ENCODE results near the gene MARCHF5.
"Not testable (repeated sequence)": the region's sequence is repeated elsewhere in the genome, so short reads cannot be mapped to it uniquely, and the experiment has no call there.

Gene MARCHF5

GRCh38 chr10:92305133-92306072, 14.4 kb downstream of the MARCHF5 start:
- DNase-seq, result no peak

- no peak for DNase-seq
These were observed 18.3 kb downstream of the MARCHF5 start for GRCh38 chr10:92309272-92309671.

- no peak for DNase-seq
These were observed 22.8 kb downstream of the MARCHF5 start for GRCh38 chr10:92313750-92314149.

GRCh38 chr10:92316610-92317009, 25.6 kb downstream of the MARCHF5 start:
- DNase-seq, result no peak

- DNase-seq, result no peak
These were observed 32.1 kb downstream of the MARCHF5 start for GRCh38 chr10:92323079-92323478.

- DNase-seq, result no peak
These were observed 36.8 kb downstream of the MARCHF5 start for GRCh38 chr10:92327445-92328433.

GRCh38 chr10:92328993-92329392, 38.0 kb downstream of the MARCHF5 start:
- no peak for DNase-seq

DNA sequence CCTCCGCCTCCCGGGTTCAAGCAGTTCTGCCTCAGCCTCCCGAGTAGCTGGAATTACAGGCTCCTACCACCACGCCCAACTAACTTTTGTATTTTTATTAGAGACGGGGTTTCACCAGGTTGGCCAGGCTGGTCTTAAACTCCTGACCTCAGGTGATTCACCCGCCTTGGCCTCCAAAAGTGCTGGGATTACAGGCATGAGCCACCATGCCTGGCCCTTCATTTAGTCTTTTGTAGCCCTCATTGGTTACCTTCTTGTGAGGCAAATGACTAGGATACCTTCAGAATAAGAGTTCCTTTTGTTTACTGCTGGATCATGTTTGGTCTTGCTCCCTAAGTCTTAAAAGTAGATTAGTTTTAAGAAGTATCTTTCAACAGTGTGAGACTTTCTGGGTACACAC, 39.0 kb downstream of the MARCHF5 start:
- not testable (repeated sequence) for DNase-seq

DNA sequence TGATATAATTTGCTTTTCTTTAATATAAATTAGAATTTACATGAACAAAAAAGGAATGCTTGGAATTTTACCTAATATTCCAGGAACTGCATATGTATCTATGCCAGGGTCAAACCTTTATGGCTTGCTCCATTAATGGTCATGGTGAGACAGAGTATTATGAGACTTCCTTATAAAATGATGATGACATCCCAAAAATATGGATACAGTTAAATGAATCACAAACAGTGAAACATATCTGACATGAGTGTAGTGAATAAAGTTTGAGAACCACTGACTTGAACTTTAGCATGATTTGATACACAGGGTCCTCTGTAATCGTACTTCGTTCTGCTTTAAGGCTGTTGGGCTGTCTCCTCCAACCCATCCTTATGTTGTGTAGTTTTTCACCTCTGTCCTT, 51.8 kb downstream of the MARCHF5 start:
- DNase-seq, result no peak

DNA sequence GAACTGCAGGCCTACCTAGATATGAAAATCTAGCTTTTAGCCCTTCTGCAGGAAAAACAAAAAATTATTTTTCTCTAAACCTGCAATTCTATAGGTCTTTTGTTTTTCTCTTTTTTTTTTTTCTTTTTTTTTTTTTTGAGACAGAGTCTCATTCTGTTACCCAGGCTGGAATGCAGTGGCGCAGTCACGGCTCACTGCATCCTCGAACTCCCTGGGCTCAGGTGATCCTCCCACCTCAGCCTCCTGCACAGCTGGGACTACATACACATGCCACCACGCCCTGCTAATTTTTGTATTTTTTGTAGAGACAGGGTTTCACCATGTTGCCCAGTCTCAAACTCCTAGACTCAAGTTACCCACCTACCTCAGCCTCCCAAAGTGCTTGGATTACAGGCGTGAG, 54.6 kb downstream of the MARCHF5 start:
- DNase-seq, result not testable (repeated sequence)

DNA sequence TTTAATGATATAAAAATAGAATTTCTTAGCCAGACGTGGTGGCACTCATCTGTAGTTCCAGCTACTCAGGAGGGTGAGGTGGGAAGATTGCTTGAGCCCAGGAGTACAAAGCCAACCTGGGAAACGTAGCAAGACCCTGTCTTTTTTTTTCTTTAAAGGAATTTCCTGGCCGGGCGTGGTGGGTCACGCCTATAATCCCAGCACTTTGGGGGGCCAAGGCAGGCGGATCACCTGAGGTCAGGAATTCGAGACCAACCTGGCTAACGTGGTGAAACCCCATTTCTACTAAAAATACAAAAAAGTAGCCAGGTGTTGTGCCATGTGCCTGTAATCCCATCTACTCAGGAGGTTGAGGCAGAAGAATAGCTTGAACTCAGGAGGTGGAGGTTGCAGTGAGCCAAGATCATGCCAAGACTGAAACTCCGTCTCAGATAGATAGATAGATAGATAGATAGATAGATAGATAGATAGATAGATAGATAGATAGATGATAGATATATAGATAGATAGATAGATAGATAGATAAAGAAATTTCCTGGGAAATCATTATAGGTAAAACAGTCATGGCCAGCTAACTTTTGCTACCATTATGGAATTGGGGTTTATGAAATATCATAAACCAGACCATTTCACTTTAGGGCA, 56.2 kb downstream of the MARCHF5 start:
- not testable (repeated sequence) for DNase-seq

DNA sequence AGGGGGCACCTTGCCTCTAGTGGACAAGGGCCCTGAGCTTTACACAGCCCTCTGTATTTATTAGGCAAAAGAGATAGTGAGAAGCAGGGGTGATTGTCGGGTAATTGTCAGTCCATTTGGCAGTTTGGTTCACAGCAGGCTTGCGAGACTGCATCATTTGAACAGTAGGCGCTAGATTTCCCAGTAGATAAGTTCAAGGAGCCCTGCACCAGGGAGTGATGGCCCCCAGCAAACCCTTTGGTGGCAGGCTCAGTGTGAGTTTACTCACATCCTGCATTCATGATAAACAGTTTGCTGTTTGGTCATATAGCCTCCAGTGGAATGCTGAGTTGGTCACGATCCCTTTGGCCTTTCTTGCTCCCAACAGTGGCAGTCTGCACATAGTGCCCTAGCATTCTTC, 59.4 kb downstream of the MARCHF5 start:
- no peak for DNase-seq

- DNase-seq, result no peak
These were observed 63.6 kb downstream of the MARCHF5 start for GRCh38 chr10:92354587-92354986.

- no peak for DNase-seq
These were observed 65.1 kb downstream of the MARCHF5 start for GRCh38 chr10:92356041-92356440.

GRCh38 chr10:92363498-92363897, 72.5 kb downstream of the MARCHF5 start:
- DNase-seq, result no peak

DNA sequence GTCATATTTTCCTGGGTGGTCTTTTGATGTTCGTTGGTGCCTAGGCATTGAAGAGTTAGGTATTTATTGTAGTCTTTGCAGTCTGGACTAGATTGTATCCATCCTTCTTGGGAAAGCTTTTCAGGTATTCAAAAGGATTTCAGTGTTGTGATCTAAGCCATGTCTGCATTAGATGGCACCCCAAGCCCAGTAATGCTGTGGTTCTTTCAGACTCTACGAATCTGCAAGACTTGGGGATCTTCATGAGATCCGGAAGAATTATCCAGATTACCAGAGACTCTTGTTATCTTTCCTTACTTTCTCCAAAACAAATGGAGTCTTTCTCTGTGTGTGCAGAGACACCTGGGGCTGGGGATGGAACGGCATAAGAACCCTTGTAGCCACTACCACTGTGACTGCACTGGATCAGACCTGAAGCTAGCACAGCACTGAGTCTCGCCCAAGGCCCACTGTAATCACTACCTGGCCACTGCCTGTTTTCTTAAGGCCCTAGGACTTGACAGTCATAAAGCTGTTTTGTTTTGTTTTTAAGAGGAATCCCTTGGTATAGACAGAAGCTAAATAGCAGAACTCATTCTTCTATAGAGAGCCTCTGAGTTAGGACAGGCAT, 75.5 kb downstream of the MARCHF5 start:
- no peak for DNase-seq

GRCh38 chr10:92377962-92378361, 87.0 kb downstream of the MARCHF5 start:
- DNase-seq, result no peak

DNA sequence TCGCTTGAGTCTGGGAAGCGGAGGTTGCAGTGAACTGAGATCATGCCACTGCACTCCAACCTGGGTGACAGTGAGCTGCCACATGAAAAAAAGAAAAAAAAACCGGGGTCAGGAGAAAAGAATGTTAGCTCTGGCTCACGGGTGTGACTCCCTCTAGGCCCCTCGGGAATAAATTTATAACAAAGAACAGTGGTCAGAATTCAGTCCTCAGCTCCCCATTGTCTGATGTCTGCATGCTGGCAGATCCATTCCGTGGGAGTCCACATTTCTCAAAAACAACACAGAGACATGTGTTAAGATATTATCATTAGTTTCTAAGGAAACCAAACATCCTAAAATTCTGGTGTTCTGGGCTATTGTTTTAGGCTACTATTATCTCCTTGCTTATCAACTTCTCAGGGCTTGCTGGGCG, 90.6 kb downstream of the MARCHF5 start:
- no peak for DNase-seq

- DNase-seq, result no peak
These were observed 91.7 kb downstream of the MARCHF5 start for GRCh38 chr10:92382631-92383030.

GRCh38 chr10:92384741-92385140, 93.8 kb downstream of the MARCHF5 start:
- no peak for DNase-seq

GRCh38 chr10:92385831-92386230, 94.9 kb downstream of the MARCHF5 start:
- no peak for DNase-seq

DNA sequence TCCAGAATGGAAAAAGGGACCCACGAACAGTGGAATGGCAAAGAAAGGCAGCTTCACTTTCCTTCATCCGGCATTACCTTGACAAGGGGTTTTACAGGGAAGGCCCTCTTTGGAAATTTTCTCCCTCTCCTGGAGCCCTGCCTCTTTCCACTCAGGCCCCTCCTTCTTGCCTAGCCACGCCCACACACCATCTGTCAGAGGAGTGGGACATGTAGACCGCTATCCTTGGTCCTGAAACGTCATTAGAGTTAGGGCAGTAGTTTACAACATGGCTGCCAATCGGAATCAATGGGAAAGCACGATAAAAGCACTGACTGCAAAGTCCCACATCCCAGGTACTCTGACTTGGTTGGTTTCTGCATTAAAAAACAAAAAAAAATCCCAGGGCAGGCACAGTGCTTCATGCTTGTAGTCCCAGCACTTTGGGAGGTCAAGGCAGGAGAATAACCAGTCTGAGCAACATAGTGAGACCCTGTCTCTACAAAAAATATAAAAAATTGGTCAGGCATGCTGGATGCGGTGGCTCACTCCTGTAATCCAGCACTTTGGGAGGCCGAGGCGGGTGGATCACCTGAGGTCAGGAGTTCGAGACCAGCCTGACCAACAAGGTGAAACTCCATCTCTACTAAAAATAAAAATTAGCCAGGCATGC, 96.4 kb downstream of the MARCHF5 start:
- no peak for DNase-seq

Measured in activated CD4-positive, alpha-beta T cell treated with anti-CD3 and anti-CD28 coated beads, Interleukin-2, amount 50 U/mL, for 4 hours (primary cell).